Osteoblast (primary cell): Measurements from ENCODE around the gene ALG3. TPM values are rescaled to one million over a fixed set of nuclear protein-coding genes. Genes with fewer than 3 reads are reported as not detected.
A peak's percentile ranks its signal among the peaks of the same experiment; 100 is the strongest.

Source experiments
- DNase-seq: peaks from one replicate; pipeline ENCODE4 v3.0.0; 2011; ENCODE audit warnings: low spot score, mixed read lengths; ENCODE audit not compliant: insufficient read length; ENCODE audit errors: missing footprints
- H2AFZ ChIP-seq: 2 replicates; pipeline ENCODE4 v1.6.0; 2011; ENCODE audit warnings: mild to moderate bottlenecking, low read length
- H3K27ac ChIP-seq: 2 replicates; pipeline ENCODE4 v1.5.1; 2011; ENCODE audit warnings: mild to moderate bottlenecking, low read depth, low read length, moderate library complexity
- H3K27me3 ChIP-seq: 2 replicates; pipeline ENCODE4 v1.6.0; 2012; ENCODE audit warnings: mild to moderate bottlenecking, control low read depth, inconsistent platforms, low read length, moderate library complexity; ENCODE audit not compliant: insufficient read depth
- H3K36me3 ChIP-seq: 2 replicates; pipeline ENCODE4 v1.5.1; 2011; ENCODE audit warnings: mild to moderate bottlenecking, low read length, control low read depth, moderate library complexity; ENCODE audit not compliant: insufficient read depth
- H3K4me1 ChIP-seq: 2 replicates; pipeline ENCODE4 v1.5.1; 2011; ENCODE audit warnings: mild to moderate bottlenecking, low read length, control low read depth, moderate library complexity; ENCODE audit not compliant: insufficient read depth
- H3K4me2 ChIP-seq: 2 replicates; pipeline ENCODE4 v1.6.0; 2011; ENCODE audit warnings: mild to moderate bottlenecking, low read length; ENCODE audit not compliant: insufficient read depth
- H3K4me3 ChIP-seq: fragments of 200-600 bp; sonication (generic); 3 replicates; pipeline ENCODE4 v1.5.1; 2012; ENCODE audit warnings: mild to moderate bottlenecking, low read length, inconsistent platforms; ENCODE audit not compliant: insufficient read depth
- H3K79me2 ChIP-seq: 2 replicates; pipeline ENCODE4 v1.6.0; 2012; ENCODE audit warnings: mild to moderate bottlenecking, low read length, control low read depth, inconsistent platforms; ENCODE audit not compliant: insufficient read depth
- H3K9me3 ChIP-seq: 2 replicates; pipeline ENCODE4 v1.5.1; 2011; ENCODE audit warnings: low read depth, low read length, control low read depth
- H4K20me1 ChIP-seq: 2 replicates; pipeline ENCODE4 v1.6.0; 2012; ENCODE audit warnings: mild to moderate bottlenecking, low read length, control low read depth; ENCODE audit not compliant: insufficient read depth
- CTCF ChIP-seq: IDR thresholded peaks from 2 replicates; pipeline ENCODE4 v1.5.1; 2011; ENCODE audit warnings: mild to moderate bottlenecking, low read depth, low read length, moderate library complexity; ENCODE audit errors: extremely low read depth
- total RNA-seq: library from RNA; depleted of rRNA; stranded (reverse); fragments of >200 nt; gene quantifications from 2 replicates; pipeline ENCODE4 v1.2.3, GENCODE V29; 2012

ALG3 gene
- total RNA-seq, 1 donor, result 26.8 TPM

- Histone ChIP-seq H2AFZ (no peak overlapping the region), H3K4me2 (no peak overlapping the region), H3K4me1 (no peaks in the 10 kb centered on the region), H3K36me3 (peaks cover 29% of the 10 kb centered on the region), H3K27ac (no peak overlapping the region), H3K9me3 (no peaks in the 10 kb centered on the region), H3K4me3 (no peak overlapping the region), H3K27me3 (no peaks in the 10 kb centered on the region), H4K20me1 (peaks cover 30% of the 10 kb centered on the region), H3K79me2 (no peaks in the 10 kb centered on the region)
- peak; percentile 92 for DNase-seq
- no peak for TF ChIP-seq CTCF
Observed at GRCh38 chr3:184240384-184241140, 8.2 kb downstream of the ALG3 start.

- Histone ChIP-seq H3K36me3 (peaks cover 23% of the 10 kb centered on the region), H3K4me3 (no peak overlapping the region), H2AFZ (no peak overlapping the region), H4K20me1 (peaks cover 29% of the 10 kb centered on the region), H3K27me3 (no peaks in the 10 kb centered on the region), H3K9me3 (no peaks in the 10 kb centered on the region), H3K4me1 (no peaks in the 10 kb centered on the region), H3K27ac (no peak overlapping the region), H3K79me2 (no peaks in the 10 kb centered on the region), H3K4me2 (no peak overlapping the region)
- TF ChIP-seq CTCF, result no peak
- DNase-seq, result peak; percentile 66
Observed at GRCh38 chr3:184239708-184240107, 9.1 kb downstream of the ALG3 start.

- Histone ChIP-seq H2AFZ (no peak overlapping the region), H3K27ac (no peak overlapping the region), H3K79me2 (no peaks in the 10 kb centered on the region), H3K9me3 (no peaks in the 10 kb centered on the region), H3K4me3 (no peak overlapping the region), H3K27me3 (peaks cover under 1% of the 10 kb centered on the region), H3K4me1 (no peaks in the 10 kb centered on the region), H3K4me2 (no peak overlapping the region), H4K20me1 (peaks cover 29% of the 10 kb centered on the region), H3K36me3 (peaks cover 18% of the 10 kb centered on the region)
- no peak for TF ChIP-seq CTCF
- DNase-seq, result peak; percentile 29
Observed at GRCh38 chr3:184239221-184239620, 9.5 kb downstream of the ALG3 start.

- Histone ChIP-seq H3K4me3 (no peak overlapping the region), H3K4me2 (no peak overlapping the region), H3K27ac (no peak overlapping the region), H3K27me3 (peaks cover 3% of the 10 kb centered on the region), H3K36me3 (peaks cover 12% of the 10 kb centered on the region), H3K4me1 (no peaks in the 10 kb centered on the region), H4K20me1 (peaks cover 26% of the 10 kb centered on the region), H2AFZ (no peak overlapping the region), H3K79me2 (no peaks in the 10 kb centered on the region), H3K9me3 (no peaks in the 10 kb centered on the region)
- peak; percentile 73 for DNase-seq
- no peak for TF ChIP-seq CTCF
Observed at GRCh38 chr3:184238246-184238818, 10.4 kb downstream of the ALG3 start.
